Neutrophil (primary cell): Measurements from ENCODE around the gene ELK3.

ENCODE experiments used
- H3K27ac ChIP-seq: fragments of 200-600 bp; sonication (generic); 2 replicates; pipeline ENCODE4 v1.5.1; 2016; ENCODE audit warnings: mild to moderate bottlenecking, moderate library complexity
- H3K27me3 ChIP-seq: fragments of 200-600 bp; sonication (generic); 2 replicates; pipeline ENCODE4 v1.6.0; 2016; ENCODE audit warnings: mild to moderate bottlenecking
- H3K36me3 ChIP-seq: fragments of 200-600 bp; sonication (generic); 2 replicates; pipeline ENCODE4 v1.5.1; 2017
- H3K4me1 ChIP-seq, 2 experiments: fragments of 200-600 bp in 1 of 2; sonication (generic) in 1 of 2; 1 replicate in 1 of 2; 2 replicates in 1 of 2; pipeline versions ENCODE4 v1.5.1 to v1.6.1; 2013 to 2016; ENCODE audit warnings: low read depth in 1 of 2, low read length in 1 of 2, mild to moderate bottlenecking in 1 of 2, moderate library complexity in 1 of 2; ENCODE audit not compliant: control insufficient read depth in 1 of 2, insufficient read depth in 1 of 2
- H3K4me3 ChIP-seq, 2 experiments: fragments of 200-600 bp in 1 of 2; sonication (generic) in 1 of 2; 1 replicate in 1 of 2; 2 replicates in 1 of 2; pipeline ENCODE4 v1.5.1; 2013 to 2016; ENCODE audit warnings: low read depth in 1 of 2, low read length in 1 of 2, mild to moderate bottlenecking in 1 of 2, moderate library complexity in 1 of 2
- H3K9me3 ChIP-seq: fragments of 200-600 bp; sonication (generic); 2 replicates; pipeline ENCODE4 v1.5.1; 2016
- CTCF ChIP-seq: fragments of 200-600 bp; sonication (generic); IDR thresholded peaks from 2 replicates; pipeline ENCODE4 v1.5.1; 2016; ENCODE audit warnings: antibody characterized with exemption

Gene ELK3

GRCh38 chr12:96247563-96247962 is 53.4 kb downstream of the ELK3 start:
- Histone ChIP-seq H3K27ac (no peak overlapping the region), H3K4me3 (no peak overlapping the region), H3K4me1 (no peaks in the 10 kb centered on the region), H3K36me3 (peaks cover 29% of the 10 kb centered on the region), H3K9me3 (no peaks in the 10 kb centered on the region), H3K27me3 (no peaks in the 10 kb centered on the region)
- TF ChIP-seq CTCF, result no peak

GRCh38 chr12:96248136-96248931 is 54.2 kb downstream of the ELK3 start:
- H3K36me3 ChIP-seq, result peaks cover 29% of the 10 kb centered on the region
- no peak for TF ChIP-seq CTCF
- H3K4me3 ChIP-seq, result no peak overlapping the region
- H3K9me3 ChIP-seq, result no peaks in the 10 kb centered on the region
- no peaks in the 10 kb centered on the region for H3K4me1 ChIP-seq
- H3K27me3 ChIP-seq, result no peaks in the 10 kb centered on the region
- H3K27ac ChIP-seq, result no peak overlapping the region

GRCh38 chr12:96249196-96250118 is 55.3 kb downstream of the ELK3 start:
- no peaks in the 10 kb centered on the region for H3K27me3 ChIP-seq
- H3K9me3 ChIP-seq, result no peaks in the 10 kb centered on the region
- no peak overlapping the region for H3K4me3 ChIP-seq
- H3K27ac ChIP-seq, result no peak overlapping the region
- no peak for TF ChIP-seq CTCF
- no peaks in the 10 kb centered on the region for H3K4me1 ChIP-seq
- peaks cover 29% of the 10 kb centered on the region for H3K36me3 ChIP-seq

- TF ChIP-seq CTCF, result no peak
Observed at GRCh38 chr12:96250119-96250685, 56.0 kb downstream of the ELK3 start.

GRCh38 chr12:96255077-96255476 is 60.9 kb downstream of the ELK3 start:
- Histone ChIP-seq H3K27me3 (no peaks in the 10 kb centered on the region), H3K36me3 (peaks cover 31% of the 10 kb centered on the region), H3K9me3 (no peaks in the 10 kb centered on the region), H3K4me1 (no peaks in the 10 kb centered on the region), H3K4me3 (no peak overlapping the region), H3K27ac (no peak overlapping the region)
- no peak for TF ChIP-seq CTCF

More at GRCh38 chr12:96250119-96250685, 56.0 kb downstream of the ELK3 start:
- H3K36me3 ChIP-seq, result peaks cover 29% of the 10 kb centered on the region
- H3K9me3 ChIP-seq, result no peaks in the 10 kb centered on the region
- H3K4me1 ChIP-seq, result no peaks in the 10 kb centered on the region
- no peak overlapping the region for H3K4me3 ChIP-seq
- no peaks in the 10 kb centered on the region for H3K27me3 ChIP-seq
- H3K27ac ChIP-seq, result no peak overlapping the region
